GM23248 (cell line): ENCODE data around the gene DNMT3B.

Experiments used
- EZH2 ChIP-seq: fragments of 200-600 bp; sonication (generic); IDR thresholded peaks from 2 replicates; pipeline ENCODE4 v1.6.1; 2018; ENCODE audit warnings: antibody characterized with exemption, mild to moderate bottlenecking; ENCODE audit not compliant: insufficient read depth, poor library complexity, severe bottlenecking
- EZH2phosphoT487 ChIP-seq: fragments of 200-600 bp; sonication (generic); IDR thresholded peaks from 2 replicates; pipeline ENCODE4 v1.6.1; 2018; ENCODE audit warnings: antibody characterized with exemption, moderate library complexity, mild to moderate bottlenecking, low read depth; ENCODE audit not compliant: insufficient read depth

- TF ChIP-seq EZH2phosphoT487 (no peak), EZH2 (no peak)
Observed at GRCh38 chr20:32849577-32849976, 87.4 kb downstream of the DNMT3B start.
